NB4 (cell line): ENCODE data around the gene CCDC200.

Experiments used
- MAX ChIP-seq: IDR thresholded peaks from 2 replicates; pipeline ENCODE4 v1.6.1; 2011; ENCODE audit warnings: low read depth, low read length
- MYC ChIP-seq: IDR thresholded peaks from 2 replicates; pipeline ENCODE4 v1.6.1; 2011; ENCODE audit warnings: low read depth, low read length
- POLR2A ChIP-seq: IDR thresholded peaks from 2 replicates; pipeline ENCODE4 v1.6.1; 2011; ENCODE audit warnings: mild to moderate bottlenecking; ENCODE audit not compliant: insufficient read length; ENCODE audit errors: extremely low read depth
- TF ChIP-seq, protein P1 (sequence below): IDR thresholded peaks from one replicate; pipeline ENCODE4 v1.5.1; 2012; ENCODE audit warnings: low read depth, low read length

DNA sequence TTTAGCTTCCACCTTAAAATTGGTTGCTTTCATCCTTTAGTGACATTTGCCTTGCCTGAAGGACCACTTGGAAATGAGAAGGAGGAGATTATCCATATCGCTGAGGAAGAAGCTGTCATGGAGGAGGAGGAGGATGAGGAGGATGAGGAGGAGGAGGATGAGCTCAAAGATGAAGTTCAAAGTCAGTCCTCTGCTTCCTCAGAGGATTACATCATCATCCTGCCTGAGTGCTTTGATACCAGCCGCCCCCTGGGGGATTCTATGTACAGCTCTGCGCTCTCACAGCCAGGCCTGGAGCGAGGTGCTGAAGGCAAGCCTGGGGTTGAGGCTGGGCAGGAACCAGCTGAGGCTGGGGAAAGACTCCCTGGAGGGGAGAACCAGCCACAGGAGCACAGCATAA is 28.3 kb downstream of the CCDC200 start:
- TF ChIP-seq, protein P1, sequence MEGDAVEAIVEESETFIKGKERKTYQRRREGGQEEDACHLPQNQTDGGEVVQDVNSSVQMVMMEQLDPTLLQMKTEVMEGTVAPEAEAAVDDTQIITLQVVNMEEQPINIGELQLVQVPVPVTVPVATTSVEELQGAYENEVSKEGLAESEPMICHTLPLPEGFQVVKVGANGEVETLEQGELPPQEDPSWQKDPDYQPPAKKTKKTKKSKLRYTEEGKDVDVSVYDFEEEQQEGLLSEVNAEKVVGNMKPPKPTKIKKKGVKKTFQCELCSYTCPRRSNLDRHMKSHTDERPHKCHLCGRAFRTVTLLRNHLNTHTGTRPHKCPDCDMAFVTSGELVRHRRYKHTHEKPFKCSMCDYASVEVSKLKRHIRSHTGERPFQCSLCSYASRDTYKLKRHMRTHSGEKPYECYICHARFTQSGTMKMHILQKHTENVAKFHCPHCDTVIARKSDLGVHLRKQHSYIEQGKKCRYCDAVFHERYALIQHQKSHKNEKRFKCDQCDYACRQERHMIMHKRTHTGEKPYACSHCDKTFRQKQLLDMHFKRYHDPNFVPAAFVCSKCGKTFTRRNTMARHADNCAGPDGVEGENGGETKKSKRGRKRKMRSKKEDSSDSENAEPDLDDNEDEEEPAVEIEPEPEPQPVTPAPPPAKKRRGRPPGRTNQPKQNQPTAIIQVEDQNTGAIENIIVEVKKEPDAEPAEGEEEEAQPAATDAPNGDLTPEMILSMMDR: no peak
- no peak for TF ChIP-seq POLR2A
- TF ChIP-seq MAX: no peak
- no peak for TF ChIP-seq MYC
